Posterior cingulate gyrus (tissue), 11 donors: ENCODE measurements around the gene SLC66A2.

Experiments
- DNase-seq, 10 donors: peaks; one replicate each; pipeline versions ENCODE4 v3.0.0 to v3.0.0-alpha.2; 2020 to 2021; ENCODE audit warnings: mixed read lengths in 3 of 10
- intact Hi-C: fragments of 100-400 bp; cut with DNase I; formaldehyde crosslinking; loops from one replicate; pipeline ENCODE4 v1.15.1; 2023

The SLC66A2 gene

DNA sequence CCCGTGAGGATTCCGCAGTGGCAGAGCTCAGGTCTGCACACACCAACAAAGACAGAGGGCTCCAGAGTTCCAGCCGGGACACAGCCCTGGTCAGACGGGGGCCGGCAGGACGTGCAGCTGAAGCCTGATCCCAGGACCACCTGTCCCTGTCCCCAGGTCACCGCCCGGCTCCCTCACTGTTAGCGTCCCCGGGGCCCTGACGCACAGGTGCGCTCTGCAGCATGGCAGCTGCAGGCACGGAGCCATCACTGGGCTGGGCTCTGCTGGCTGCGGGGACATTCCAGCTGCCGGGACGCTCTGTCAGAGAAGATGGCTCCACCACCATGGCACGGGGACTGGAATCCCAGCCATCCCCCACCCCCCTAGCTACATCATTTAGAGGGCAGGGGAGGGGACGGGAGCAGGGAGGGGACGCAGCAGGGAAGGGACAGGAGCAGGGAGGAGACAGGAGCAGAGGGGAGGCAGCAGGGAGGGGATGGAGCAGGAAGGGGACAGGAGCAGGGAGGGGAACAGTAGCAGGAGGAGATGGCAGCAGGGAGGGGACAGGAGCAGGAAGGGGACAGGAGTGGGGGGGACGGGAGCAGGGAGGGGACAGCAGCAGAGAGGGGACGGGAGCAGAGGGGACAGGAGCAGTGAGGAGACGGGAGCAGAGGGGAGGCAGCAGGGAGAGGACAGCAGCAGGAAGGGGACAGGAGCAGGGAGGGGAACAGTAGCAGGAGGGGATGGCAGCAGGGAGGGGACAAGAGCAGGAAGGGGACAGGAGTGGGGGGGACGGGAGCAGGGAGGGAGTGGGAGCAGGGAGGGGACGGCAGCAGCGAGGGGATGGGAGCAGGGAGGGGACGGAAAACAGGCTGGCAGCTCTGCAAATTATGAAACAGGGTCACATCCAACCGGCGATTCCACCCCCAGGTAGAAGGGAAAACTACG is 39.8 kb downstream of the SLC66A2 start:
- DNase-seq: peak in 4 of 10 donors; percentile 6 to 76 (median 48)
- intact Hi-C loops: no loop called here

DNA sequence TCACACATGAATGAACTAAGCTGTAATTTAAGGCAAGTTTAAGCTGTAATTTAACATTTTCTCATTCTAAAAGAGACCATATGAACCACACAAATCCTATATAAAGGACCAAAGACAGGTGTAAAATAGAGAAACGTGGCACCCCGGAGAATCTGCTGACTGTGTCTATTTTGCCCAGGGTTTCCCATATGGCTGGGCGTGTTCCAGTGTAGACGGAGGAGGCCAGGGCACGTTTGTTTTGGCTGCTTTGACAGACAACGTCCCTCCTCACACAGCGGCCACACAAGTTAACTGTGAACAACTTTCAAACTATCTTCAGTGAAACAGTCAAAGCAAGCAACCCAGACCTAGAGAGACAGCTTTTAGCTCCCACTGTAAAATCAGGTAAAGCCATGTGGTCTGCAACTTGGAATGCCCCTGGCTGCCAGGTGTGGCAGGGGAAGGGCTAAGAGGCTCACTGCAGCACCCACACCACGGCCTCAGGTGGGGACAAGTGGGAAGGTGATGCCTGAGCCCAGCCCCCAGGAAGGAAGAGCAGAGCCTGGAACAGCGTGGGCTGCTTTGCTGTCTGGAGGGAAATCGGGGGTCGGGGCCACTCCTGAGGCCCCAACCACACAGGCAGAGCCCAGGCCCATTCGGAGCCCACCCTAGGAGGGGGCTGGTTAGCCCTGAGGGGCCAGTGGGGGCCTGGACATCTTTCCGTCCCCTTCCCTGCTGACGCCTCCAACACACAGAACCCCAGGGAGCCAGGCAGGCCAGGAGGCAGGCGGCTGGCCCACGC is 40.7 kb downstream of the SLC66A2 start:
- peak in 3 of 10 donors; percentile 4 to 79 (median 66) for DNase-seq
- intact Hi-C loops: no loop called here

DNA sequence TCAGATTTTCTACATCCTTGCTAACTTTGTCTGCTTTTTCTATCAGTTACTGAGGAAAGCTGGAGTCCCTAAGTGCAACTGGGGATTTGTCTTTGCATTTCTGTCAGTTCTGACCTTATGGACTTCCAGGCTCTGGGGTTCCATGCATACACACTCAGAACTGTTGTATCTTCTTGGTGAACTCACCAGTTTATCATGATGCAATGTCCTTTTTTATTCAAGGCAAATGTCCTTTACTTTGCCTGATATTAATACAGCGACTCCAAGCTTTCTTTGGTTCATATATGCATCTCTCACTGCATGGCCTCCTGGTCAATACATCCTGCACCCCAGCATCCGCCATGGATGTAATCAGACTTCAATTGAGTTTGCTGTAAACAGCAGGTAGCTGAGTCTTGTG is 44.7 kb downstream of the SLC66A2 start:
- intact Hi-C loops: no loop called here
- DNase-seq: no peak

DNA sequence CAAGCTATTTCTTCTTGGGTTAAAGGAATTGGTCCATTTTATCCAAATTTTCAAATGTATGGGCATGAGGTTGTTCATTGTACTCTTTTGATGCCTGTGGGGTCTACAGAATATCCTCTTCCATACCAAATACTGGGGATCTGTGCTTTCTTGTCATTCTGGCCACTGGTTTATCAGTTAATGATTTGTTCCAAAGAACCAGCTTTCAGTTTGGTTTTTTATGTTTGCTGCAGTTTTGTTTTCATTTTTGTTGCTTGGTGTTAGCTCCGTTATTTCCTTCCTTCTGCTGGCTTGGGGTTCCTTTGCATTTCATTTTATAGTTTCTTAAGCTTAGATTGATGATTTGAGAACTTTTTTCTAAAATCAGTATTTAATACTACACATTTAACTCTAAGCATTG is 45.5 kb downstream of the SLC66A2 start:
- DNase-seq: no peak
- intact Hi-C loops: no loop called here

DNA sequence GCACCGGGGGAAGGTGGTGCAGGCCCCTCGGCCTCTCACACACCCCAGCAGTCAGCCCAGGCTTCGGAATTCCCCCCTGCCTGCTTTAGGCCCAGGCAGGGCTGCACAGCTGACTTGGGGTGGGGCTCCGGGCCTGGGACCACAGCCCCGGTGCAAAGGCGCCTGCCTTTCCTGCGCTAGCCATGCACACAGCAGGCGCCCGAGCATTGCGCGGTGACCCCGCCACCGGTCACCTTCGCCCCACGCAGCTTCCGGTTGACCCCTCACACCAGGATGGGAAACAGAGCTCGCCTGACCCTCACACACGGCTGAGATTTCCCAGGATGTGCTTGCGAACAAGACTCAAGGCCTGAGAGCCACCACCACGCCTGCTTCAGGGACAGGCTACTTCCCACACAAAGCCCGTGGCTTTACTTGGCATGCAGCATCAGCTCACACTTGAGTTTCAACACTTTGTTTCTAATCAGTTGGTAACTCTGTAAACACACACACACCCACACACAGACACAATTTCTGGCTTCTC is 46.0 kb downstream of the SLC66A2 start:
- intact Hi-C loops: no loop called here

DNA sequence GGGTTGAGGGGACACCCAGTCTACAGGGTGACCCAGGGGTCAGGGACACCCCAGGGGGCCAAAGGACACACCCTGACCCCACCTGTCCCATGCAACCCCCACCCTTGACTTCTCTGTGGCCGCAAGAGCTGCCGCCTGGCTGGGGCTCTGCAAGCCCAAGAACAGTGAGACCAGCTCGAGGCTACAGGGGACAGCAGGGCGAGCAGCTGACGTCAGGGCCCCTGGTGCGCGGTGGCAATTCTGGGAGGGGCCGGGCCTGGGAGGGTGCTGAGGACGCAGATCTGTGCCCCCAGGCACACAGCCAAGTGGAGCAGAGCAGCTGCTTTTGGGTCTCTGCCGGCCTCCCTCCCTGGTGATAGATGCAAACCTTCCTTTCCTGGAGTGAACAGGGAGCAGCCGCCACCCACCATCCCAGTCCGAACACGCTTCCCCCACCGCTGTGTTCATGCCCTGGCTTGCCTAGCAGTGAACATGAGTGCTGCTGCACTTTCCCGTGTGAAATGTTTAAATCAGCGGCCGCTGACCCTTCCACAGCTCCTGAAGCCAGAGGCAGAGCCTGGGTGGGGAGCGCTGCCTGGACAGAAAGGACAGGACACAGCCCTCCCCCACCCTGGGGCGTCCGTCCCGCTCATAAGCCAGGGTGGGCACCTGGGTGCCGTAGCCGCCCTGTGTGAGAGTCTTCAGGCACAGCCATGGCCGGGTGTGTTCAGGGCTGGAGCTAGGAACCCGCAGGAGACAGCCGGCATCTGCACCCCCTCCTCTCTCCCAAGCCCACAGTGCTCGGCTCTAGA is 46.9 kb downstream of the SLC66A2 start:
- intact Hi-C loops: no loop called here

More for the DNA sequence above, 46.0 kb downstream of the SLC66A2 start:
- peak in 6 of 10 donors; percentile 6 to 88 (median 56) for DNase-seq

DNA sequence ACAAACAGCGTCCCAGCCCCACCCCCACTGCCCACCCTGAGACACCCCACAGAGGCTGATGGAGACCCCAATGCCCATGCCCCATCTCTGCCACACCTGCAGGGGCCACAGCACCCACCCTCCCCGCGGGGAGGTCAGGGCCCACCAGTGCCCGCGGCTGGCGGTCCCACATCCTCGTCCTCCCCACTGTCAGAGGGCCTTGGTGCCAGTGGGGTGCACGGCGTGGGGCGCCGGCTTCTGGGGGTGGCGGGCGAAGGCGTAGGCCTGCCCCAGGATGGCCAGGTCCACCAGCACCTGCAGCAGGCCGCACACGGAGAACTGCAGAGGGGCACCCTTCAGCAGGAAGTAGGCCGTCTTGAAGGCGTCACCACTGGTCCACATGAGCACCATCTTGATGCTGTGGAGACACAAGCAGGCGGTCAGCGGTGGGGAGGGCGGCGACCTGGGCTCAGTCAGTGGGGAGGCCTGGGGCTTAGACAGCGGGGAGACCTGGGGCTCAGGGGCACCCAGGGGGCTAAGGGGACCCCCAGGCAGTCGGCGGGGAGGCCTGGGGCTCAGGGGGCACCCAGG is 47.6 kb downstream of the SLC66A2 start:
- intact Hi-C loops: no loop called here
- peak in 4 of 10 donors; percentile 2 to 67 (median 36) for DNase-seq

More for the DNA sequence above, 46.9 kb downstream of the SLC66A2 start:
- peak in 4 of 10 donors; percentile 3 to 77 (median 39) for DNase-seq

DNA sequence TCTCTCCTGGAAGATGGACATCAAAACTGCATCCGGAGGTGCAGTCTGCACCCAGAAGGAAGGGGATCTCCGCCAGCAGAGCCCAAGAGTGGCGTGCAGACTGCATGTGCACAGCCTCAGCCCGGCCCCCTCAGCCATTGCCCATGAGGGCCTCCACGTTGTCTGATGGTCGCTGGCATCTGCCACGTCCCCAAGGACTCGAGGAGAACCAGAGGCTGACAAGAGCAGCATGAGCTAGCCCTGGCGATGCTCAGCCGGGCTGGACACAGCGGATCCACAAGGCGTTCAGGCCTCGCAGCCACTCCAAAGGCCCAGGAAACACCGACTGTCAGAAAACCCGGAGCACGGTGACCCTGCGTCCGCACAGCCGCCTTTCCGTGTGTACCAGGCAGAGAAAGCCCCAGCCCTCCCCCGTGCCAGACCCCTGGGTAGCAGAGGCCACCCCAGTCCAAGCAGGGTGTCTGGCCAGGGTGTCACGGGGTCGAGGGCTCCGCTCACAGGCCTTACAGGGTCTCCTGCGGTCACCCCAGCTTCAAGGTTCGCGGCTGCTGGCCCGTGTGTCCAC is 48.3 kb downstream of the SLC66A2 start:
- peak in 5 of 10 donors; percentile 3 to 81 (median 58) for DNase-seq

DNA sequence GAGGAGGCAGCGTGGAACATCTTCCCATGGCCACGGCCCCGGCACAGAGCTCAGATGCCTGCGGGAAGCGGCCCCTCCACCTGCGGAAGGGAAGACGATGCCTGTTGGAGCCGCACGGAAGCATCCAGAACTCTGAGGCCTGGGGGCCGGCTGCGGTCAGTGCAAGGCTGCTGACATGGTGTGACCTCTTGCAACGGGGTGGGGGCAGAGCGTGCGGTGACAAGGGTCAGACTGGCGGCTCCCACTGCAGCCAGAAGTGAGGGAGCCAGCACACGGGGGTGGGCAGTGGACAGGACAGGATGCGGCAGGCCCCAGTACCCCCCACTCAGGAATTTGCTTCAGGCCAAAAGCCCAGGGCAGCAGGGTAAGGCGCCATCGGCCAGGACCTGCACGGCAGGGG is 48.8 kb downstream of the SLC66A2 start:
- intact Hi-C loops: no loop called here
- peak in 3 of 10 donors; percentile 9 to 82 (median 39) for DNase-seq

More for the DNA sequence above, 48.3 kb downstream of the SLC66A2 start:
- intact Hi-C loops: no loop called here

DNA sequence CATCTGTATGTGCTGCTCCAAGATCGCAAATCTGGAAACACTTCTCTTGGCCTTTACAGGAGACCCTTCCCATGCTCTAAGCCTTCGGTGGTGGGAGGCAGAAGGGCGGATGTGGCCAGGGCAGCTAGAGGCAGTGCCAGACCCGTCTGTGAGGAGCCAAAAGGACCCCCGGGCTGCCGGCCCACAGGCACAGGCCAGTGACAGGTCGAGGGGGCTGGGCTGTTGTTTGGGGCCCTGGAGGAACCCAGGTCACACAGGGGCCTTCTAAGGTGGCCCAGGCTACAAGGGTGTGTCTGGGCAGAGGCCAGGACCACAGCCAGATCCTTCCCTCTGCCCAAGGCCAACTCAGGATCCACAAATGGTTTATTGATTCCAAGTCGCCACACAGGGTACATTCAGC is 49.4 kb downstream of the SLC66A2 start:
- intact Hi-C loops: no loop called here
- peak in 4 of 10 donors; percentile 2 to 82 (median 58) for DNase-seq

DNA sequence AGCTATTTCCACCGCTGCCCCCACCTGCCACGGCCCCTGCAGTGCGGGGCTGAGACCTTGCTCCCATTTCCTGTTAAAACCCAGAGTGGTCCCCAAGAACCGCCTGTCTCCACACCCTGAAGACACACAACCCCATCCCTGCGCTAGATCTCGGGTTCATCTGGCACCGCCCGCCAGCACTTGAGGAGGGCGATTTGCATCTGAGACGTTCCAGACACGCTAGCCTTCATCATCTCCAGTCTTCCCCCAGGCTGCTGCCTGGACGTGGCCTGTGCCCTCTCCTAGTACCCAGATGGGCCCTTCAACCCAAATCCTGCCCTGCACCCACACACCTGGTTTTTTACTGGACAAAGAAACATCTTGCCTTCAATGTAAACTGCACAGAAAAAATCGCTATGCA is 49.8 kb downstream of the SLC66A2 start:
- intact Hi-C loops: no loop called here
- DNase-seq: peak in 2 of 10 donors; percentile 45 to 74

DNA sequence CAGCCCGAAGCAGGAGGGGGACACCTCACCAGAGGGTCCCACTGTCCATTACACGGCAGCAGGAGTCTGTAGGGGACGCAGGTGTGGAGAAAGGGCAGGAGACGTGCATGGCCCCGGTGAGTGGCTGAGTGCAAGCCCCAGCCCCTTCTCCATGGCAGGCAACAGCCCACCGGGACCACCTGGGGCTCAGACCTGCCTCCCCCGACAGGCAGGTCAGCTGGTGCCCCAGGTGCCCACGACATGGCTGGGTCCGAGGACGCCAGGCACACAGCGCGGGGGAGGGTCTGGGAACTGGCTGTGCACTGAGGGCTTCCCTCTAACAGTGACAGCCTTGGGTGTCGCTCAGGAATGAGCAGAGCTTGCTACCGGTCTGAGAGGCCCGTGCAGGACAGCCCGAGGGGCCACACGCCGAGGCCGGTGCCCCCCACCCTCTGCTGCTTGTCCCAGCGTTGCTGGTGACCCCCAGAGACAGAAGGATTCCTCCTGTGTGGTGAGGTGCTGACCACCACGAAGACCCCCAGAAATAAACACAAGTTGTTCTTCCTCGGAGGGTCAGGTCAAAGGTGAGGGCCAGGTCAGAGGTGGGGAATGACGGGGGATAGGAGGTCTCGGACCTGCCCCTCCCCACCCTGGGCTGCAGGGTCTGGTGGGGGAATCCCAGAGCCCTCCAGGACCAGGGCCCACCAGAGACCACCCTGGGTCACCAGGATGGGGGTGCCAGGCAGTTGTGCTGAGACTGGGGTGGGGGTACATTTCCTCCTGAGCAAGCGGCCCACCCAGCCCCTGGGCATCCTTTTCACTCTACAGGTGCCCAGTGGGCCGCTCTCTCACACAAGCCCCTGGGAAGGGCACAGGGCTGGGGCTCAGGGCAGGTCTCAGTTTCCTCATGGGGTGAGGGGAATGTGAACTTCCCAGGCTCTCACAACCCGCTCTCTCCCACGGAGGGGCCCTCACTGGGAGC is 50.6 kb downstream of the SLC66A2 start:
- intact Hi-C loops: no loop called here
- DNase-seq: peak in 5 of 10 donors; percentile 4 to 65 (median 62)

DNA sequence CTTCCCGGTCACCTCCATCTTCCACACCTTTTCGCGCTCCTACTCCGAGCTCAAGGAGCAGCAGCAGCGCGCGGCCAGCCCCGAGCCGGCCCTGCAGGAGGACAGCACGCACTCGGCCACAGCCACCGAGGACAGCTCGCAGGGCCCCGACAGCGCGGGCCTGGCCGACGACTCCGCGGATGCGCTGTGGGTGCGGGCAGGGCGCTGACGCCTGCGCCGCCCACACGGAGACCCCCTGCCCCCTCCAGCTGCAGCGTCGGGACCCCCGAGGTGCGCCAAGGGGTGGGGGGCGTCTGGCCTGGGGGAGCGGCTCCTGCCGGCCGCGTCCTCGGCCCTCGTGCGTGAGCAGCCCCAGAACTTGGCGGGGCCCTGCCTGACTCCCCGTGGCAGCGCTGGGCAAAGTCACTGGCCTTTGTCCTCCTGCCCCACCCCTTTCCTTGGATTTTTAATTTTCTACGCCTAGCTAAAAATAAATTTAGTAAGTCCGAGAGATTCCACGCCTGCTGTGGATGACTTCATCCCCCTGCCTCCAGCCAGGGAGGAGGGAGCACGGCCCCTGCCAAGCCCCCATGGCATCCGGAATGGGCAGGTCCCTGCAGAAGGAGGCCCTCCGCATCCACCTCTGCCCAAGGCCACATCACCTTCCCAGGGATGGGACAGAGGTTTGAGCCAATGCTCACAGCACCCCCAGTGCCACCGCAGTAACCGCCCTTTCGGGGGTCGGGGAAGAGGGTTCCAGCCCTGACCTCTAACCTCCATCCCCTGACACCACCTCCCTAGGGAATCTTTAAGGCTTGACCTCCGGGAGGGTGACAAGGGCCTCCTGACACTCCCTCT is 51.6 kb downstream of the SLC66A2 start:
- DNase-seq: peak in 3 of 10 donors; percentile 5 to 69 (median 63)
- intact Hi-C loops: no loop called here

DNA sequence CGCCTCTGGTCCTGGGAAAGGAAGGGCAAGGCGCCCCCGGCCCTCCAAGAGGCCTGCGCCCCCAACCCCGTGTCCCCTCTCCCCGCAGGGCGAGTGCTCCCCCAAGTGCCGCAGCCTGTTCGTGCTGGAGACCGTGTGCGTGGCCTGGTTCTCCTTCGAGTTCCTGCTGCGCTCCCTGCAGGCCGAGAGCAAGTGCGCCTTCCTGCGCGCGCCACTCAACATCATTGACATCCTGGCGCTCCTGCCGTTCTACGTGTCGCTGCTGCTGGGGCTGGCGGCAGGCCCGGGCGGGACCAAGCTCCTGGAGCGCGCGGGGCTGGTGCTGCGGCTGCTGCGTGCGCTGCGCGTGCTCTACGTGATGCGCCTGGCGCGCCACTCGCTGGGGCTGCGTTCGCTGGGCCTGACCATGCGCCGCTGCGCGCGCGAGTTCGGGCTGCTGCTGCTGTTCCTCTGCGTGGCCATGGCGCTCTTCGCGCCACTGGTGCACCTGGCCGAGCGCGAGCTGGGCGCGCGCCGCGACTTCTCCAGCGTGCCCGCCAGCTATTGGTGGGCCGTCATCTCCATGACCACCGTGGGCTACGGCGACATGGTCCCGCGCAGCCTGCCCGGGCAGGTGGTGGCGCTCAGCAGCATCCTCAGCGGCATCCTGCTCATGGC is 52.4 kb downstream of the SLC66A2 start:
- DNase-seq: peak in 4 of 10 donors; percentile 3 to 78 (median 34)
- intact Hi-C loops: no loop called here

DNA sequence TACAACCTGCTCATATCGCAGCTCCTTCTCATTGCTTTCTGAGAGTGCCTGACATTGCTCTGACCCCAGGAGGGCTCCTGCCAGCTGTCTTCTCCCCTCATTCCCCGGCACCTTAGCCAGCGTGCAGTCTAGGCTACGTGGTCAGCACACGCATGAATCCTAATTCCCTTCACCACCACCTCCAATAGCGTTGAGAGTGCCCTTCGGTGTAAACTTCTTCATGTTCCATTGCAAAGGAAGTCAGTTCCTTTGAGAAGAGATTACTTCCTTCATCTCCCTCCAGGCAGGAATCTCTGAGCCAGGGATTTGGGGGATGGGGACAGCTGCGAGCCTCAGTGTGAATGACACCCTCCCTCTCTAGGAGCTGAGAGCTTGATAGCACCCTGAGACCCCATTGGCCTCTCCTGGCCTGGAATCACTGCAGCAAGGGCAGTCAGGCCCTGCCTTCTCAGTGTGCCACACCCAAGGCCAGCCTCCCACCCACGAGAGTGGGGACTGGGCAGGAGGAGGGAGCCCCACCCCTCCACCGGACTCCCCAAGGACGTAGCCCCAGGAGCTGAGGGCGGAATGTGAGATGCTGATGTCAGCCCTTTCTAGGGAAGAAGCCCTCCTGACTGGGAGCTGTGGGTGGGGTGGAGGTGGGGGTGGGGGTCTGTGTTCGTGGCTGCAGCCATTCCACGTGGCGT is 53.4 kb downstream of the SLC66A2 start:
- DNase-seq: peak in 1 of 10 donors; percentile 3
- intact Hi-C loops: no loop called here

DNA sequence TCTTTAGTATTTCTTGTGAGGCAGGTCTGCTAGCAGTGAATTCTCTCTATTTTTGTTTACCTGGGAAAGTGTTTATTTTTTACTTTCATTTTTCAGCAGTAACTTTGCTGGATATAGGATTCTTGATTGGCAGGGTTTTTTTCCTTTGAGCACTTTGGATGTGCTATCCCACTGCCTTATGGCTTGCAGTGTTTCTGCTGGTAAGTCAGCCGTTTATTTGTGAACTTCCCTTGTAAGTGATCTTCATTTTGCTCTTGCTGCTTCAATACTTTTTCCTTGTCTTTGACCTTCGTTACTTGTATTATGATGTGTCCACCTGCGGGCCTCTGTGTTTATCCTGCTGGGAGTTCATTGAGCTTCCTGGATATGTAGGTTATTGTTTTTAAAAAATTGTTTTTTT is 54.7 kb downstream of the SLC66A2 start:
- intact Hi-C loops: no loop called here

More for the DNA sequence above, 54.7 kb downstream of the SLC66A2 start:
- no peak for DNase-seq
